Cardiac septum (tissue), 1 donor: Measurements from ENCODE around the gene BCL6B. TPM values are rescaled to one million over a fixed set of nuclear protein-coding genes. Genes with fewer than 3 reads are reported as not detected.

Source experiments
- total RNA-seq: library from RNA; stranded (reverse); fragmentation: NEBNext Ultra II Directional; extraction: Animal tissue kit (Norgen Biotek cat#: 25700); gene quantifications from one replicate; pipeline ENCODE4 v1.2.1, GENCODE V29; 2021
- donor health status: DM: no; HTN: no; CAD: no.

Gene BCL6B
- total RNA-seq, 1 donor from 2014 or later: 8.8 TPM

Other genes with a start within 250 kb of the BCL6B start
- not detected for gene FBXO39, start 246.8 kb upstream of the BCL6B start, total RNA-seq
- gene TEKT1, start 191.3 kb upstream of the BCL6B start, total RNA-seq: not detected
- not detected for gene ALOX12, start 27.0 kb upstream of the BCL6B start, total RNA-seq
- 171 TPM for gene RNASEK, start 10.4 kb upstream of the BCL6B start, total RNA-seq
- 0.48 TPM for gene SLC16A13, start 13.0 kb downstream of the BCL6B start, total RNA-seq
- 1.1 TPM for gene SLC16A11, start 21.0 kb downstream of the BCL6B start, total RNA-seq
- gene CLEC10A, start 57.2 kb downstream of the BCL6B start, total RNA-seq: 3.0 TPM
- 0.24 TPM for gene ASGR2, start 91.8 kb downstream of the BCL6B start, total RNA-seq
- gene ASGR1, start 156.3 kb downstream of the BCL6B start, total RNA-seq: 0.54 TPM
- gene DLG4, start 196.8 kb downstream of the BCL6B start, total RNA-seq: 16.0 TPM
- gene ACADVL, start 196.9 kb downstream of the BCL6B start, total RNA-seq: 966 TPM
- gene DVL2, start 211.5 kb downstream of the BCL6B start, total RNA-seq: 22.5 TPM
- gene PHF23, start 216.4 kb downstream of the BCL6B start, total RNA-seq: 20.5 TPM
- gene GABARAP, start 219.4 kb downstream of the BCL6B start, total RNA-seq: 449 TPM
- gene CTDNEP1, start 228.7 kb downstream of the BCL6B start, total RNA-seq: 111 TPM
- gene ELP5, start 229.2 kb downstream of the BCL6B start, total RNA-seq: 57.5 TPM
- 0.75 TPM for gene CLDN7, start 239.4 kb downstream of the BCL6B start, total RNA-seq